B cell (primary cell): Measurements from ENCODE around the gene CERS6. TPM values are rescaled to one million over a fixed set of nuclear protein-coding genes. Genes with fewer than 3 reads are reported as not detected.

Experiments
- ATAC-seq: fragments of 200-7000 bp; cut with Tn5 transposase; one replicate; pipeline ENCODE4 v1.10.0; 2021; ENCODE audit warnings: low read depth, mild to moderate bottlenecking, moderate number of reproducible peaks, moderate library complexity
- CTCF ChIA-PET: fragments of 350-600 bp; sonication (Branson Sonifier 250); formaldehyde crosslinking; loops from one replicate; lab custom pipeline; 2021; ENCODE audit warnings: antibody characterized with exemption, inconsistent platforms; lab: Charles Lee
- POLR2A ChIA-PET: fragments of 350-600 bp; sonication (Branson Sonifier 250); formaldehyde crosslinking; loops from one replicate; lab custom pipeline; 2021; ENCODE audit warnings: antibody characterized with exemption; lab: Charles Lee
- DNase-seq: peaks from one replicate; pipeline ENCODE4 v3.0.0; 2013
- H2AFZ ChIP-seq: 2 replicates; pipeline ENCODE4 v1.6.1; 2012; ENCODE audit warnings: mild to moderate bottlenecking, low read depth, low read length; ENCODE audit not compliant: insufficient read depth, poor library complexity, severe bottlenecking
- H3K27ac ChIP-seq, 2 donors: 1 replicate in 1 of 2; 2 replicates in 1 of 2; pipeline ENCODE4 v1.5.1; 2012 to 2013; ENCODE audit warnings: low read length in 2 of 2, mild to moderate bottlenecking in 2 of 2, moderate library complexity in 1 of 2
- H3K27me3 ChIP-seq, 4 experiments: fragments of 200-600 bp in 1 of 4; sonication (generic) in 1 of 4; replicated peaks in 1 of 4; 1 replicate in 2 of 4; 2 replicates in 2 of 4; pipeline versions ENCODE4 v1.6.1 to v1.7.0; 2013 to 2016; ENCODE audit warnings: low read length in 3 of 4, mild to moderate bottlenecking in 2 of 4, mixed read lengths in 1 of 4, moderate library complexity in 1 of 4; ENCODE audit not compliant: insufficient read depth in 4 of 4, control insufficient read depth in 3 of 4; ENCODE audit errors: control extremely low read depth in 1 of 4
- H3K36me3 ChIP-seq, 2 experiments: replicated peaks in 1 of 2; 1 replicate in 1 of 2; 2 replicates in 1 of 2; pipeline versions ENCODE4 v1.6.1 to v1.7.1; 2013; ENCODE audit warnings: low read length in 1 of 2; ENCODE audit not compliant: insufficient read depth in 2 of 2, control insufficient read depth in 1 of 2; ENCODE audit errors: control extremely low read depth in 1 of 2, extremely low read depth in 1 of 2
- H3K4me1 ChIP-seq, 2 donors: fragments of 200-600 bp in 1 of 2; sonication (generic) in 1 of 2; 1 replicate in 1 of 2; 2 replicates in 1 of 2; pipeline versions ENCODE4 v1.5.1 to v1.6.1; 2013 to 2017; ENCODE audit warnings: low read length in 2 of 2; ENCODE audit not compliant: control insufficient read depth in 2 of 2, insufficient read depth in 2 of 2
- H3K4me2 ChIP-seq: replicated peaks from 2 replicates; pipeline ENCODE3; 2012; ENCODE audit warnings: mild to moderate bottlenecking, low read depth, low read length; ENCODE audit not compliant: poor library complexity, severe bottlenecking
- H3K4me3 ChIP-seq, 5 experiments: fragments of 200-600 bp in 1 of 5; sonication (generic) in 1 of 5; 1 replicate in 3 of 5; 2 replicates in 2 of 5; pipeline versions ENCODE4 v1.5.1 to v1.7.0; 2011 to 2016; ENCODE audit warnings: low read length in 4 of 5, mild to moderate bottlenecking in 4 of 5, low read depth in 2 of 5, control low read depth in 1 of 5, moderate library complexity in 1 of 5; ENCODE audit not compliant: insufficient read depth in 1 of 5; ENCODE audit errors: control extremely low read depth in 1 of 5, extremely low read depth in 1 of 5
- H3K79me2 ChIP-seq: fragments of 200-600 bp; sonication (generic); one replicate; pipeline ENCODE4 v1.6.0; 2016; ENCODE audit warnings: low read length; ENCODE audit not compliant: control insufficient read depth, insufficient read depth
- H3K9ac ChIP-seq: fragments of 200-600 bp; sonication (generic); 2 replicates; pipeline ENCODE4 v1.6.1; 2017; ENCODE audit warnings: mild to moderate bottlenecking, low read length, moderate library complexity
- H3K9me3 ChIP-seq, 3 donors: one replicate each; pipeline versions ENCODE4 v1.6.1 to v1.7.1; 2013; ENCODE audit warnings: low read length in 2 of 3; ENCODE audit not compliant: control insufficient read depth in 2 of 3, insufficient read depth in 1 of 3; ENCODE audit errors: control extremely low read depth in 1 of 3
- H4K20me1 ChIP-seq: 2 replicates; pipeline ENCODE4 v1.6.0; 2012; ENCODE audit warnings: mild to moderate bottlenecking, low read length; ENCODE audit not compliant: insufficient read depth, control insufficient read depth, poor library complexity, severe bottlenecking
- H3K27ac Mint-ChIP-seq: one replicate; pipeline ENCODE4 v1.8.0; 2021; ENCODE audit warnings: mixed read lengths
- H3K27me3 Mint-ChIP-seq: one replicate; pipeline ENCODE4 v1.8.0; 2021; ENCODE audit warnings: mixed read lengths
- H3K4me1 Mint-ChIP-seq: one replicate; pipeline ENCODE4 v1.8.0; 2021; ENCODE audit warnings: mixed read lengths
- H3K4me3 Mint-ChIP-seq: one replicate; pipeline ENCODE4 v1.8.0; 2021; ENCODE audit warnings: mixed read lengths
- H3K9me3 Mint-ChIP-seq: one replicate; pipeline ENCODE4 v1.8.0; 2022; ENCODE audit warnings: mixed read lengths; ENCODE audit not compliant: insufficient read depth
- EZH2 ChIP-seq: IDR thresholded peaks from 2 replicates; pipeline ENCODE4 v1.6.1; 2012; ENCODE audit warnings: borderline replicate concordance, low read depth, mild to moderate bottlenecking, moderate library complexity, low read length; ENCODE audit not compliant: insufficient read depth, poor library complexity, severe bottlenecking
- WGBS: methylation state at CpG from one replicate; pipeline ENCODE4 v1.1.5; 2013; ENCODE audit warnings: missing lambda C conversion rate; ENCODE audit not compliant: insufficient coverage; 5-methylcytosine and 5-hydroxymethylcytosine counted together
- intact Hi-C: fragments of 100-400 bp; cut with micrococcal nuclease; formaldehyde crosslinking; loops from one replicate; pipeline ENCODE4 v1.10.0; 2022
- polyA plus RNA-seq: library from polyadenylated mRNA; depleted of rRNA; stranded (reverse); fragments of >200 nt; gene quantifications from 2 replicates; pipeline ENCODE4 v1.2.3, GENCODE V29; 2012
- total RNA-seq, 2 donors: library from RNA; stranded (reverse); fragments of 120-200 nt in 1 of 2; gene quantifications; 1 replicate in 1 of 2; 2 replicates in 1 of 2; pipeline versions ENCODE4 v1.2.3 to v1.2.4, GENCODE V29; 2013 to 2022
- TF ChIP-seq, protein P1 (sequence below): fragments of 200-600 bp; IDR thresholded peaks from one replicate; pipeline ENCODE4 v1.8.0; 2022; ENCODE audit warnings: antibody characterized with exemption, mild to moderate bottlenecking

Gene CERS6
- total and polyA plus RNA-seq, 2 donors (not counting 1 experiment from before 2014, with no cell fraction given): 2.2 to 5.5 TPM

DNA sequence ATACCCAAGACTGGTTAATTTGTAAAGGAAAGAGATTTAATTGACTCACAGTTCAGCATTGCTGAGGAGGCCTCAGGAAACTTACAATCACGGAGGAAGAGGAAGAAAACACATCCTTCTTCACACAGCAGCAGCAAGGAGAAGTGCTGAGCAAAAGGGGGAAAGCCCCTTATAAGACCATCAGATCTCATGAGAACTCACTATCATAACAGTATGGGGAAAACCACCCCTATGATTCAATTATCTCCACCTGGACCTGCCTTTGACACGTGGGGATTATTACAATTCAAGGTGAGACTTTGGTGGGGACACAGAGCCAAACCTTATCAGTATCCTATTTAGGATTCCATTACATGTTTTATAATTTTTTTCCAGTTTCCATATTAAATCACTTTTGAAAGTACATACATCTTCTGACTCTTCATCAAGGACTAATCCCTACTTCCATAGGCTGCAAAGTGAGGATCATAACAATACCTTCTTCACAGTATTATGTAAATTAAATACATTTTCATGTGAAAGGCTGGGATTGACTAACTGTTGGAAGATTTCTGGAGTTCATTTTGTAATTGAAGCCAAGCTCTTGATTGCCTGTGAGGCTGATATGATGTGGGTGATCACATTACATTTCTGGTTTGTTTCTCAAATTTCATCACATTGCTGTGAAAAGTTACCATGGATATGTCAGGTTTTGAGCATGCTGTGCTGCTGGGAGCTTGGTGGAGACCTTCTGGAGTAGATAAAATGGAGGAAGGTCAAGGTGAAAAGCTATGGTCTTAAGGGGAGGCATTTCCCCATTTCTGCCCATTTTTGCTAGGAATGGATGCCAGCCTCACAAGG, 31.7 kb upstream of the CERS6 start:
- ChIA-PET POLR2A (no interaction called here), CTCF (no interaction called here)
- Histone ChIP-seq H3K79me2 (no peaks in the 10 kb centered on the region), H3K9me3 (no peaks in the 10 kb centered on the region), H4K20me1 (no peaks in the 10 kb centered on the region), H3K27ac (no peak overlapping the region), H2AFZ (no peak overlapping the region), H3K4me2 (no peak overlapping the region), H3K9ac (no peak overlapping the region), H3K4me1 (no peaks in the 10 kb centered on the region), H3K4me3 (no peak overlapping the region), H3K36me3 (no peaks in the 10 kb centered on the region), H3K27me3 (no peaks in the 10 kb centered on the region)
- TF ChIP-seq EZH2: no peak
- TF ChIP-seq, protein P1, sequence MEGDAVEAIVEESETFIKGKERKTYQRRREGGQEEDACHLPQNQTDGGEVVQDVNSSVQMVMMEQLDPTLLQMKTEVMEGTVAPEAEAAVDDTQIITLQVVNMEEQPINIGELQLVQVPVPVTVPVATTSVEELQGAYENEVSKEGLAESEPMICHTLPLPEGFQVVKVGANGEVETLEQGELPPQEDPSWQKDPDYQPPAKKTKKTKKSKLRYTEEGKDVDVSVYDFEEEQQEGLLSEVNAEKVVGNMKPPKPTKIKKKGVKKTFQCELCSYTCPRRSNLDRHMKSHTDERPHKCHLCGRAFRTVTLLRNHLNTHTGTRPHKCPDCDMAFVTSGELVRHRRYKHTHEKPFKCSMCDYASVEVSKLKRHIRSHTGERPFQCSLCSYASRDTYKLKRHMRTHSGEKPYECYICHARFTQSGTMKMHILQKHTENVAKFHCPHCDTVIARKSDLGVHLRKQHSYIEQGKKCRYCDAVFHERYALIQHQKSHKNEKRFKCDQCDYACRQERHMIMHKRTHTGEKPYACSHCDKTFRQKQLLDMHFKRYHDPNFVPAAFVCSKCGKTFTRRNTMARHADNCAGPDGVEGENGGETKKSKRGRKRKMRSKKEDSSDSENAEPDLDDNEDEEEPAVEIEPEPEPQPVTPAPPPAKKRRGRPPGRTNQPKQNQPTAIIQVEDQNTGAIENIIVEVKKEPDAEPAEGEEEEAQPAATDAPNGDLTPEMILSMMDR: no peak
- H3K27me3 Mint-ChIP-seq: peaks cover 3% of the 10 kb centered on the region
- H3K27ac Mint-ChIP-seq: no peak overlapping the region
- peaks cover 2% of the 10 kb centered on the region for H3K9me3 Mint-ChIP-seq
- no CpG with 5 or more reads among the region's 2 CpGs for WGBS
- peaks cover 9% of the 10 kb centered on the region for H3K4me1 Mint-ChIP-seq
- intact Hi-C loops: no loop called here
- H3K4me3 Mint-ChIP-seq: no peak overlapping the region
- ATAC-seq (no peak), DNase-seq (no peak)

DNA sequence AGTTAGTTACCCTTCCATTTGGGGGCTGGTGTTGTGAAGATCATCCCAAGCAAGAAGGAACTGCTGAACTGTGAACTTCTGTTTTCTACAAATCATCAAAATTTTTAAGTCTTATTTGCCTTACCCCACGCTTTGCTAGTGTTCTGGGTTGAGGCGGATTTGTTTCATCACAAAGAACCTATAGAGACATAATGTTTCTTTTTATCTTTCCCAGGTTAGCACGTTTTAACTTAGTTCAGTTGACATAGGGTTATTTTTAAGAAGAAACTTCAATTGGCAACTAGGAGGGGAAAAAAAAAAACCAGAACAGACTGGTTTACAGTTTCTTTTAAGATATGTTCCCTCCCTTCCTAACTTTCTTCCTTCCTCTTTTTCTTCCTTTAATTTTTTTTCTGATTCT, 31.1 kb upstream of the CERS6 start:
- Mint-ChIP-seq H3K9me3 (peaks cover 2% of the 10 kb centered on the region), H3K27ac (no peak overlapping the region), H3K4me3 (no peak overlapping the region), H3K4me1 (peaks cover 9% of the 10 kb centered on the region), H3K27me3 (peaks cover 3% of the 10 kb centered on the region)
- intact Hi-C loops: no loop called here
- Histone ChIP-seq H3K79me2 (no peaks in the 10 kb centered on the region), H3K36me3 (no peaks in the 10 kb centered on the region), H3K9ac (no peak overlapping the region), H4K20me1 (no peaks in the 10 kb centered on the region), H3K9me3 (no peaks in the 10 kb centered on the region), H2AFZ (no peak overlapping the region), H3K27ac (no peak overlapping the region), H3K4me2 (no peak overlapping the region), H3K4me1 (no peaks in the 10 kb centered on the region), H3K27me3 (no peaks in the 10 kb centered on the region), H3K4me3 (no peak overlapping the region)
- no CpG with 5 or more reads among the region's 3 CpGs for WGBS
- DNase-seq: no peak
- no peak for ATAC-seq
- POLR2A ChIA-PET: no interaction called here
- CTCF ChIA-PET: no interaction called here
- TF ChIP-seq EZH2: no peak
- TF ChIP-seq, protein P1: no peak
